HG03135 (cell line): ENCODE results near the gene SNU13.
"Not testable (repeated sequence)": the region's sequence is repeated elsewhere in the genome, so short reads cannot be mapped to it uniquely, and the experiment has no call there.

Source experiments
- ATAC-seq: cut with Tn5 transposase; IDR thresholded peaks from one replicate; pipeline ENCODE4 v1.9.1; 2021; ENCODE audit warnings: mild to moderate bottlenecking, moderate library complexity; ENCODE audit not compliant: unreplicated experiment

Gene SNU13

GRCh38 chr22:41682033-41682807, 6.4 kb downstream of the SNU13 start:
- ATAC-seq = peak; percentile 83

- no peak for ATAC-seq
These were observed 7.1 kb downstream of the SNU13 start for GRCh38 chr22:41681616-41682015.

- ATAC-seq = no peak
These were observed 12.5 kb downstream of the SNU13 start for GRCh38 chr22:41676134-41676533.

- ATAC-seq = no peak
These were observed 13.8 kb downstream of the SNU13 start for GRCh38 chr22:41674846-41675340.

GRCh38 chr22:41672780-41673509, 15.7 kb downstream of the SNU13 start:
- ATAC-seq = no peak

- not testable (repeated sequence) for ATAC-seq
These were observed 16.6 kb downstream of the SNU13 start for GRCh38 chr22:41672096-41672495.

GRCh38 chr22:41668971-41669911, 19.4 kb downstream of the SNU13 start:
- ATAC-seq = no peak

GRCh38 chr22:41664951-41665350, 23.7 kb downstream of the SNU13 start:
- no peak for ATAC-seq

GRCh38 chr22:41664490-41664889, 24.2 kb downstream of the SNU13 start:
- ATAC-seq = no peak

- not testable (repeated sequence) for ATAC-seq
These were observed 25.1 kb downstream of the SNU13 start for GRCh38 chr22:41663594-41663993.

GRCh38 chr22:41661713-41662112, 27.0 kb downstream of the SNU13 start:
- no peak for ATAC-seq

GRCh38 chr22:41661088-41661487, 27.6 kb downstream of the SNU13 start:
- no peak for ATAC-seq

- no peak for ATAC-seq
These were observed 28.3 kb downstream of the SNU13 start for GRCh38 chr22:41660416-41660815.

- ATAC-seq = no peak
These were observed 28.7 kb downstream of the SNU13 start for GRCh38 chr22:41659941-41660340.

- ATAC-seq = no peak
These were observed 29.8 kb downstream of the SNU13 start for GRCh38 chr22:41658869-41659268.

GRCh38 chr22:41657709-41658108, 31.0 kb downstream of the SNU13 start:
- no peak for ATAC-seq

GRCh38 chr22:41656556-41656955, 32.1 kb downstream of the SNU13 start:
- no peak for ATAC-seq

GRCh38 chr22:41654322-41654721, 34.3 kb downstream of the SNU13 start:
- no peak for ATAC-seq

- no peak for ATAC-seq
These were observed 37.8 kb downstream of the SNU13 start for GRCh38 chr22:41650821-41651220.

GRCh38 chr22:41650229-41650628, 38.4 kb downstream of the SNU13 start:
- no peak for ATAC-seq

GRCh38 chr22:41648432-41648831, 40.2 kb downstream of the SNU13 start:
- no peak for ATAC-seq
